Measurements from ENCODE around the gene KRTAP6-1.

Gene KRTAP6-1

DNA sequence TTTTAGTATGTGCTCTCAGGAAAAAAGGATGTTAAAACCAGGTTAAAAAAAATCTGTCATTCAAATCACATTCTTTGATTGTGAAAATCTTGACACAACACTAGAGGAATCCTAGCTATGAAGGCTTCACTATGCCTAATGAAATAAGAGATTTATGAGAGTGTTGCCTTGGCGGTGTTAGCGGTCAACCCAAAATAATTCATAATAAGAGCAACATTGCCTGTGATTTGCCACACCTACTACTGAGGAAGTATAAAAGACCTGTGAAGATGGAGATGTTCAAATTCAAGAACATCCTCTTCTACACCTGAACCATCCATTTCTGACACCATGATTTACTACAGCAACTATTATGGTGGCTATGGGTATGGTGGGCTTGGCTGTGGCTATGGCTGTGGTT is 2.4 kb upstream of the KRTAP6-1 start, which contains the start of gene KRTAP20-1:
Gene KRTAP20-1 (plus strand): TSS at position 301 of the 400 bp plus-strand sequence. CDS start 30 bp downstream, at position 331.
- no peaks in the 10 kb centered on the region for H3K27me3 ChIP-seq (ENCODE audit: insufficient read depth, low read length)
- H3K27ac ChIP-seq (ENCODE audit: low read length) = no peak within 1 kb of the TSS
- H3K9ac ChIP-seq (ENCODE audit: low read depth, low read length) = no peak within 1 kb of the TSS
- no peaks in the 10 kb centered on the region for H3K36me3 ChIP-seq (ENCODE audit: insufficient read depth, low read depth, low read length)
- H3K9me3 ChIP-seq (ENCODE audit: insufficient read depth, low read depth, low read length) = no peaks in the 10 kb centered on the region
- no peak within 1 kb of the TSS for H3K4me3 ChIP-seq (ENCODE audit: low read length)
- no peaks in the 10 kb centered on the region for H3K4me1 ChIP-seq (ENCODE audit: insufficient read depth, low read length)

DNA sequence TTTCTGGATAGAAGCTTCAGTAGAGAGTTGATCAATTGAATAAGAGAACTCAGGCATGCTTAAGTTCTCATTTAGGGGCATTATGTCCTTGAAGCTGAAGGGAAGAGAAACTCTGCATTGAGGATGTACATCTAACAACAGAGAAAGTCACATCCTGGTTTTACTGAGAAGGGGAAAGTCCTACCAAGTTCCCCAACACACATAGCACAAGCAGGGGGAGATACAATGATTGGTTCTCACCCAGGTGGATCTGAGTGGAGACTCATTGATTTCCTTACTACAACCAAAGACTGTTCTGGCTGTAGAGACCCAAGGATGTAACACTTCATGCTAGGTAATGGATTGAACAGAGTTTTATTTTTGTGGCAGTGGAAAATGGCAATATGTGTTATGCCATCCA is 1.5 kb upstream of the KRTAP6-1 start:
- no peak overlapping the region for H3K9ac ChIP-seq (ENCODE audit: low read depth, low read length)
- H3K4me1 ChIP-seq (ENCODE audit: insufficient read depth, low read length) = no peaks in the 10 kb centered on the region
- no peaks in the 10 kb centered on the region for H3K9me3 ChIP-seq (ENCODE audit: insufficient read depth, low read depth, low read length)
- H3K27me3 ChIP-seq (ENCODE audit: insufficient read depth, low read length) = no peaks in the 10 kb centered on the region
- no peaks in the 10 kb centered on the region for H3K36me3 ChIP-seq (ENCODE audit: insufficient read depth, low read depth, low read length)
- H3K27ac ChIP-seq (ENCODE audit: low read length) = no peak overlapping the region
- no peak overlapping the region for H3K4me3 ChIP-seq (ENCODE audit: low read length)

DNA sequence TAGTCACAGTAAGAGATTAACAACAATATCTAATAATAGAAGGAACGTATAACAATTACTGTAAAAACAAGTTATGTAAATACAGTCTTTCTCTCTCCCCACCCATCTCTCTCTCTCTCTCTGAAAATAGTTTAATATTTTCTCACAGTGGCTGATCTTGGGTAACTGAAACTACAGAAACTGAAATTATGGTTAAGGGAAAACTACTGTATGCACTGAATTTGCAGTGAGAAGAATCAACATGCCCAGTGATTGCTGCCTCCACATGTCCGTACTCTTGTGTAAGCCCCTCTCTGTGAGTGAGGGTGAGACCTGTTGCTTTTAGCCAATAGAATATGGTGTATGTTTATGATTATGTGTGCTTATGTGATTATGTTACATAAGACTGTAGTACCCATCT is 1.6 kb downstream of the KRTAP6-1 start:
- Histone ChIP-seq H3K4me1 (ENCODE audit: insufficient read depth, low read length) (no peaks in the 10 kb centered on the region), H3K27me3 (ENCODE audit: insufficient read depth, low read length) (no peaks in the 10 kb centered on the region), H3K9me3 (ENCODE audit: insufficient read depth, low read depth, low read length) (no peaks in the 10 kb centered on the region), H3K4me3 (ENCODE audit: low read length) (no peak overlapping the region), H3K27ac (ENCODE audit: low read length) (no peak overlapping the region), H3K36me3 (ENCODE audit: insufficient read depth, low read depth, low read length) (no peaks in the 10 kb centered on the region), H3K9ac (ENCODE audit: low read depth, low read length) (no peak overlapping the region)

DNA sequence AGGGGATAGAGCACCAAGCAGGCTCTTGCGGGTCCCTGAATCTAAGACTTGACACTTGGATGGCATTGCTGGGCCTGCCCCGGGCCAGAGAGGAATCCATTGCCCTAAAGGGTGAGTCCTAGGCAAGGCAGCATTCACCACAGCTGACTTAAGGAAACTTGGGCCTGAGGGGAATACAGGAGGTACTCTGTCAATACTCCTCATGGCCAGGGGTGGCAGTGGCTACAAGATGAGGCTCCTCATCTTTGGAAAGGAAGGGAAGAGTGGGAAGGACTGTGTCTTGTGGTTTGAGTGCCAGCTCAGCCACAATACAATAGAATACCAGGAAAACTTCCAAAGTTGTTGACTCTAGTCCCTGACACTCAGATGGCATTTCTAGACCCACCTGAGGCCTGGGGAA is 7.8 kb downstream of the KRTAP6-1 start:
- no peak overlapping the region for H3K9ac ChIP-seq (ENCODE audit: low read depth, low read length)
- no peaks in the 10 kb centered on the region for H3K9me3 ChIP-seq (ENCODE audit: insufficient read depth, low read depth, low read length)
- H3K4me3 ChIP-seq (ENCODE audit: low read length) = no peak overlapping the region
- no peaks in the 10 kb centered on the region for H3K27me3 ChIP-seq (ENCODE audit: insufficient read depth, low read length)
- H3K4me1 ChIP-seq (ENCODE audit: insufficient read depth, low read length) = no peaks in the 10 kb centered on the region
- H3K36me3 ChIP-seq (ENCODE audit: insufficient read depth, low read depth, low read length) = no peaks in the 10 kb centered on the region
- H3K27ac ChIP-seq (ENCODE audit: low read length) = no peak overlapping the region

DNA sequence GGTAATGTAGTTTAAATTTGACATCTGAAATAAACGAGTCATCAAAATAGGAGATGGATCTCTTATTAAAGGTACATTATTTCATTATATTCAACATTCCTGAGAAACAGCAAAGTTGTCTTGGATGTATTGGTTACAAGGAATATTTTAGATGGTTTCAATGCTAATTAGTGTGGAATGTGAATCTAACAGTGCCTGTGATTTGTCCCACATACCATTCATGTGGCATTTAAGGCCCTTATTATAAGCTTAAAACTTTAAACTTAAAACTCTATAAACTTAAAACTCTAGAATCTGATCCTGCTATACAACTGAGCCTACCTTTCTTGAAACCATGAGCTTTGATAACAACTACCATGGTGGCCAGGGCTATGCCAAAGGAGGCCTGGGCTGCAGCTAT is 12.9 kb downstream of the KRTAP6-1 start, which contains the start of gene KRTAP22-1:
Gene KRTAP22-1 (plus strand): TSS at position 301 of the 400 bp plus-strand sequence.
- Histone ChIP-seq H3K9ac (ENCODE audit: low read depth, low read length) (no peak within 1 kb of the TSS), H3K27me3 (ENCODE audit: insufficient read depth, low read length) (no peaks in the 10 kb centered on the region), H3K4me1 (ENCODE audit: insufficient read depth, low read length) (no peaks in the 10 kb centered on the region)

DNA sequence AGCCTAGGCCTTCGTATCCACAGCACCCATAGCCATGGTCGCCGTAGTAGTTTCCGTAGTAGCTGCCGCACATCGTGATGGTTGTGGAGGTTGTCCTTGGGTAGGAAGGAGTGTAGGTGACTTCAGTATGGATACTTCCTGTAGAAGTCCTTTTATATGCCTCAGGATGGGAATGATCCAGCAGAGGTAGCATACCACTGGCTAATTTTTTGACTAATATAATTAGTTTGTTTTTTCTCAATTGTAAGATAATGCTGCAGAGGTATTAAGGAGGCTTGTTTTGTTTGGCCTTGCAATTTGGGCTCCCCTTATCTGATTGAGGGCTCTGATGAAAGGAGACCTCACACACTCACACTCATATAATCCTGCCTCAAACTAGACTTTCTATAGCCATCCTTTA is 14.9 kb downstream of the KRTAP6-1 start, which contains the start of gene KRTAP6-2:
Gene KRTAP6-2 (minus strand): TSS at position 101 of the 400 bp plus-strand sequence. CDS start 28 bp downstream, at position 73.
- no peaks in the 10 kb centered on the region for H3K27me3 ChIP-seq (ENCODE audit: insufficient read depth, low read length)
- H3K9me3 ChIP-seq (ENCODE audit: insufficient read depth, low read depth, low read length) = no peaks in the 10 kb centered on the region
- no peaks in the 10 kb centered on the region for H3K36me3 ChIP-seq (ENCODE audit: insufficient read depth, low read depth, low read length)
- H3K27ac ChIP-seq (ENCODE audit: low read length) = no peak within 1 kb of the TSS
- no peaks in the 10 kb centered on the region for H3K4me1 ChIP-seq (ENCODE audit: insufficient read depth, low read length)
- H3K9ac ChIP-seq (ENCODE audit: low read depth, low read length) = no peak within 1 kb of the TSS
- H3K4me3 ChIP-seq (ENCODE audit: low read length) = no peak within 1 kb of the TSS

More for the DNA sequence above, 12.9 kb downstream of the KRTAP6-1 start, which contains the start of gene KRTAP22-1:
- Histone ChIP-seq H3K36me3 (ENCODE audit: insufficient read depth, low read depth, low read length) (no peaks in the 10 kb centered on the region), H3K4me3 (ENCODE audit: low read length) (no peak within 1 kb of the TSS), H3K27ac (ENCODE audit: low read length) (no peak within 1 kb of the TSS), H3K9me3 (ENCODE audit: insufficient read depth, low read depth, low read length) (no peaks in the 10 kb centered on the region)

DNA sequence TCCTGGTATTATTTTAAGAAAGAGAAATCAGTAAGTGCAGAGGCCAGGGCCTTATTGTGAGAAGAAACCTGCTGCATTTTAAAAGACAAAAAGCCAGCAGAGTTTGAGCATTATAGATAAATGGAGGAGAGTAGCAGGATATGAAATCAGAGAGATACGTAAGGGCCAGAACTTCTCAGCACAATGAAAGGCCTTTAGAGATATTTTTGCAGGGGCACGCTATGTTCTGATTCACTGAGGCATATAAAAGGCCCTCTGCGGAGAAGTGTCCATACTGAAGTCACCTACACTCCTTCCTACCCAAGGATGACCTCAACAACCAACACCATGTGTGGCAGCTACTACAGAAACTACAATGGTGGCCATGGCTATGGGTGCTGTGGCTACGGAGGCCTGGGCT is 21.6 kb downstream of the KRTAP6-1 start, which contains the start of gene KRTAP6-3:
Gene KRTAP6-3 (plus strand): TSS at position 301 of the 400 bp plus-strand sequence. CDS start 6 bp downstream, at position 307.
- Histone ChIP-seq H3K9me3 (ENCODE audit: insufficient read depth, low read depth, low read length) (no peaks in the 10 kb centered on the region), H3K36me3 (ENCODE audit: insufficient read depth, low read depth, low read length) (no peaks in the 10 kb centered on the region), H3K27me3 (ENCODE audit: insufficient read depth, low read length) (no peaks in the 10 kb centered on the region), H3K4me3 (ENCODE audit: low read length) (no peak within 1 kb of the TSS), H3K27ac (ENCODE audit: low read length) (no peak within 1 kb of the TSS), H3K4me1 (ENCODE audit: insufficient read depth, low read length) (no peaks in the 10 kb centered on the region), H3K9ac (ENCODE audit: low read depth, low read length) (no peak within 1 kb of the TSS)

DNA sequence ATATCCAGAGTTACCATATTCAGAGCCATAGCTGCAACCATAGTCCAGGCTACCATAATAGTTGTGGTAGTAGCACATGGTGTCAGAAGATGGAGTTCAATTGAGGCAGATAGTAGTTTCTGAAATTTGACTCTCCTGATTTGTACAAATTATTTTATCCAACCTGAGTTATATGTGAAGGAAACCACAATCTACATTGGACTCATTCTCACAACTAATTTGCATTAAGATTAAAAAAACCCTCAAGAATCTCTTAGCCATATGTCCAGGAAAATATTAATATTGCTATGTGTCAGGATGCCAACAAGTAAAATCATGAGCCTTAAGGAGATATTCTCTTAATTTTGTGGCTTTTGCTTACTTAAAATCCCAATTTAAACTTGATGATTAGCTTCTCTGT is 23.4 kb downstream of the KRTAP6-1 start, which contains the start of gene KRTAP22-2:
Gene KRTAP22-2 (minus strand): TSS at position 101 of the 400 bp plus-strand sequence.
- Histone ChIP-seq H3K27ac (ENCODE audit: low read length) (no peak within 1 kb of the TSS), H3K4me1 (ENCODE audit: insufficient read depth, low read length) (no peaks in the 10 kb centered on the region), H3K9ac (ENCODE audit: low read depth, low read length) (no peak within 1 kb of the TSS), H3K27me3 (ENCODE audit: insufficient read depth, low read length) (no peaks in the 10 kb centered on the region), H3K4me3 (ENCODE audit: low read length) (no peak within 1 kb of the TSS), H3K36me3 (ENCODE audit: insufficient read depth, low read depth, low read length) (no peaks in the 10 kb centered on the region), H3K9me3 (ENCODE audit: insufficient read depth, low read depth, low read length) (no peaks in the 10 kb centered on the region)

DNA sequence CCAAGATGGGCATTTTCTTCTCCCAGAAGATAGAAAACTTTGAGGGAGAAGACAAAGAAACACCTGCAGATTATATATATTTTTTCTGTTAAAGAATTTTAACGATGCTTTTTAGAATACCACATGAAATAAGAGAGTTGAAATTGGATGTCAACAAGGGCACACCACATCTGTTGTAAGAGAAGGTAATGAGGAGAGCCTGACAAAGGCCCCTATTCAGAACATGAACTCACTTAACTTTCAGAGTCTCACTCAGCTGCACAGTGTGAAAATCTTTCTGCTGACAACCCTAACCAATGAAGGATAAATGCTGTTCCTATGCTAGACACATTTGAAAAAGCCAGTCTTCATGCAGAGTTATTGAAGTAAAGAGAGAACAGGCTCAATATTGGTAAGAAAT is 30.9 kb downstream of the KRTAP6-1 start:
- Histone ChIP-seq H3K4me3 (ENCODE audit: low read length) (no peak overlapping the region), H3K36me3 (ENCODE audit: insufficient read depth, low read depth, low read length) (no peaks in the 10 kb centered on the region), H3K9me3 (ENCODE audit: insufficient read depth, low read depth, low read length) (no peaks in the 10 kb centered on the region; the same call in 1 of the 2 replicates), H3K27ac (ENCODE audit: low read length) (no peak overlapping the region), H3K27me3 (ENCODE audit: insufficient read depth, low read length) (no peaks in the 10 kb centered on the region), H3K4me1 (ENCODE audit: insufficient read depth, low read length) (no peaks in the 10 kb centered on the region), H3K9ac (ENCODE audit: low read depth, low read length) (no peak overlapping the region)

DNA sequence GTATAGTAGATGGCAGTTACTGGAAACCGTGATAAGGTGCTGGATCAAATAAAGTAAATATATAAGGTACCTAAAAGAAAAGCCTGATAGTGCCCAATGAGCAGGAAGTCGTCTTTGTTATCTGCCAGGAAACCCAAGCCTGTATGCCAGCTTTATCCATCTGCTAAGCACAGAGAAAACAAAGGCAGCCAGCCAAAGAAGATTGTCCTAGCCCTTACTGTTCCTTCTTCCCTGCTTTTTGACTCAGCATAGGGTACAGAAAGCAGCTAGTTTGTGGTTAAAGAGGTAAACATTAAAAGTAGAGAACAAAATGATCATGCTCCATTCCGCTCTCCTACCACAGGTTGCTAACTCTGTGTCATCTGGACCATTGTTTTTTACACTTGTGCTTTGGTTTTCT is 33.6 kb downstream of the KRTAP6-1 start:
- Histone ChIP-seq H3K4me1 (ENCODE audit: insufficient read depth, low read length) (no peaks in the 10 kb centered on the region), H3K27ac (ENCODE audit: low read length) (no peak overlapping the region), H3K4me3 (ENCODE audit: low read length) (no peak overlapping the region), H3K9ac (ENCODE audit: low read depth, low read length) (no peak overlapping the region), H3K9me3 (ENCODE audit: insufficient read depth, low read depth, low read length) (no peaks in the 10 kb centered on the region; the same call in 1 of the 2 replicates), H3K36me3 (ENCODE audit: insufficient read depth, low read depth, low read length) (no peaks in the 10 kb centered on the region), H3K27me3 (ENCODE audit: insufficient read depth, low read length) (no peaks in the 10 kb centered on the region)

DNA sequence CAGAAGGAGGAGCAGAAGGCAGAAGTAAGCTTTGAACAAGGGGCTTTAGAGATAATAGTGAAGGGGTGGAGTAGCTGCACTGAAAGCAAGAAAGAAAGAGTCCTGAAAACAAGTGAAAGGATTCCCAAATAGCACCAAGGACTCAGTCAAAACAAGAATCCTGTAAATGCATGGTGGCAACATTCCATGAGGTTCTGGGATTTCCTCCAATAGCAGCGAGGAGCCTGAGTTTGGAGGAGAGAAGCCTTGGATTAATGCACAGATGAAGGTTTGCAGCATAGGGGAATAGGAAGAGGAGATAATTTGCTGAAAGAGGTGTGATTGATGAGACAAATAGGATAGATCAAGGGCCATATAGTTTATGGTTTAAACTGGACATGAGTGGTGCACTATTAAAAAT is 34.4 kb downstream of the KRTAP6-1 start:
- no peaks in the 10 kb centered on the region for H3K4me1 ChIP-seq (ENCODE audit: insufficient read depth, low read length)
- H3K27me3 ChIP-seq (ENCODE audit: insufficient read depth, low read length) = no peaks in the 10 kb centered on the region
- no peak overlapping the region for H3K4me3 ChIP-seq (ENCODE audit: low read length)
- H3K27ac ChIP-seq (ENCODE audit: low read length) = no peak overlapping the region
- H3K36me3 ChIP-seq (ENCODE audit: insufficient read depth, low read depth, low read length) = no peaks in the 10 kb centered on the region
- H3K9ac ChIP-seq (ENCODE audit: low read depth, low read length) = no peak overlapping the region
- H3K9me3 ChIP-seq (ENCODE audit: insufficient read depth, low read depth, low read length) = no peaks in the 10 kb centered on the region; the same call in 1 of the 2 replicates

DNA sequence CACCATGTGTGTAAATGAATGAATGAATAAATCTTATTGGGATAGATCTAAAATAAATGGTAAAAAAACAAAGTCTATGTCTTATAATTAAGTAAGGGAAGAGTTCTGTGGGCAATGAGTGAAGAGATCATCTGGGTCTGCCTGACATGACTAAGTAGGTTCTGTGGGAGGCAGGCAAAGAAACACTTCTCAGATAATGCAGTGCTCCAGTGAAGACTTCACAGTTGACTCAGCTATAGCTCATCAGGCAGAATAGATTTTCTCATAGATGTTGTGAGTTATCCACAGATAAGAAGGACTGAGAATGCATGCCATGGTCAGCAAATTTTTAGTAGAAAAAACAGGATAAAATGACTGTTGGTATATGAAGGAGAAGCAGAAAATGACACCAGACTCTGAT is 36.0 kb downstream of the KRTAP6-1 start:
- Histone ChIP-seq H3K9ac (ENCODE audit: low read depth, low read length) (no peak overlapping the region), H3K27me3 (ENCODE audit: insufficient read depth, low read length) (no peaks in the 10 kb centered on the region), H3K4me1 (ENCODE audit: insufficient read depth, low read length) (no peaks in the 10 kb centered on the region), H3K4me3 (ENCODE audit: low read length) (no peak overlapping the region), H3K27ac (ENCODE audit: low read length) (no peak overlapping the region), H3K36me3 (ENCODE audit: insufficient read depth, low read depth, low read length) (no peaks in the 10 kb centered on the region), H3K9me3 (ENCODE audit: insufficient read depth, low read depth, low read length) (no peaks in the 10 kb centered on the region)
